ENCODE results near the gene ORM1. TPM values are rescaled to one million over a fixed set of nuclear protein-coding genes. Genes with fewer than 3 reads are reported as not detected.
"Not testable (repeated sequence)": the region's sequence is repeated elsewhere in the genome, so short reads cannot be mapped to it uniquely, and the experiment has no call there.

The ORM1 gene
- total RNA-seq, 1 donor from 2014 or later: not detected

GRCh38 chr9:114315723-114316363 is 7.1 kb upstream of the ORM1 start:
- Histone ChIP-seq H3K9me3 (replicated peaks) (peaks cover 6% of the 10 kb centered on the region), H3K27ac (replicated peaks) (no peak overlapping the region), H3K4me1 (no peaks in the 10 kb centered on the region), H3K36me3 (peaks cover under 1% of the 10 kb centered on the region), H3K27me3 (ENCODE audit: low read depth) (peaks cover 22% of the 10 kb centered on the region), H3K4me3 (no peak overlapping the region)
- TF ChIP-seq CTCF (IDR thresholded peaks at IDR 0.05; ENCODE audit: borderline replicate concordance): no peak
- no peak for DNase-seq
- intact Hi-C loops (cut with micrococcal nuclease): no loop called here

GRCh38 chr9:114316605-114317230 is 6.2 kb upstream of the ORM1 start:
- Histone ChIP-seq H3K9me3 (replicated peaks) (peaks cover 6% of the 10 kb centered on the region), H3K4me1 (no peaks in the 10 kb centered on the region), H3K36me3 (no peaks in the 10 kb centered on the region), H3K27ac (replicated peaks) (no peak overlapping the region), H3K4me3 (no peak overlapping the region), H3K27me3 (ENCODE audit: low read depth) (peaks cover 31% of the 10 kb centered on the region)
- TF ChIP-seq CTCF (IDR thresholded peaks at IDR 0.05; ENCODE audit: borderline replicate concordance): no peak
- intact Hi-C loops (cut with micrococcal nuclease): no loop called here
- no peak for DNase-seq

GRCh38 chr9:114317665-114318357 is 5.1 kb upstream of the ORM1 start:
- intact Hi-C loops (cut with micrococcal nuclease): no loop called here
- no peak overlapping the region for H3K27ac ChIP-seq (replicated peaks)

GRCh38 chr9:114318416-114318815 is 4.5 kb upstream of the ORM1 start:
- intact Hi-C loops (cut with micrococcal nuclease): no loop called here
- Histone ChIP-seq H3K9me3 (replicated peaks) (peaks cover 6% of the 10 kb centered on the region), H3K27me3 (ENCODE audit: low read depth) (peaks cover 36% of the 10 kb centered on the region), H3K36me3 (no peaks in the 10 kb centered on the region), H3K27ac (replicated peaks) (no peak overlapping the region), H3K4me3 (no peak overlapping the region), H3K4me1 (no peaks in the 10 kb centered on the region)
- no peak for DNase-seq
- TF ChIP-seq CTCF (IDR thresholded peaks at IDR 0.05; ENCODE audit: borderline replicate concordance): no peak

More at GRCh38 chr9:114317665-114318357, 5.1 kb upstream of the ORM1 start:
- Histone ChIP-seq H3K4me1 (no peaks in the 10 kb centered on the region), H3K4me3 (no peak overlapping the region), H3K36me3 (no peaks in the 10 kb centered on the region), H3K9me3 (replicated peaks) (peaks cover 6% of the 10 kb centered on the region), H3K27me3 (ENCODE audit: low read depth) (peaks cover 36% of the 10 kb centered on the region)
- no peak for TF ChIP-seq CTCF (IDR thresholded peaks at IDR 0.05; ENCODE audit: borderline replicate concordance)
- no peak for DNase-seq

- no peaks in the 10 kb centered on the region for H3K4me1 ChIP-seq
- H3K27me3 ChIP-seq (ENCODE audit: low read depth): peaks cover 36% of the 10 kb centered on the region
- H3K9me3 ChIP-seq (replicated peaks): peaks cover 6% of the 10 kb centered on the region
- no peaks in the 10 kb centered on the region for H3K36me3 ChIP-seq
- DNase-seq: no peak
- no peak for TF ChIP-seq CTCF (IDR thresholded peaks at IDR 0.05; ENCODE audit: borderline replicate concordance)
- intact Hi-C loops (cut with micrococcal nuclease): no loop called here
- H3K4me3 ChIP-seq: no peak overlapping the region
- H3K27ac ChIP-seq (replicated peaks): no peak overlapping the region
These were observed 3.8 kb upstream of the ORM1 start for GRCh38 chr9:114319147-114319546.

GRCh38 chr9:114320710-114321109 is 2.2 kb upstream of the ORM1 start:
- H3K4me3 ChIP-seq; DNase-seq; H3K4me1 ChIP-seq; H3K36me3 ChIP-seq; H3K9me3 ChIP-seq (replicated peaks); H3K27ac ChIP-seq (replicated peaks); intact Hi-C loops (cut with micrococcal nuclease): not testable (repeated sequence)
- H3K27me3 ChIP-seq (ENCODE audit: low read depth): peaks cover 41% of the 10 kb centered on the region

All from left ventricle myocardium inferior (tissue), 1 donor.